Liver (tissue), 9 donors: ENCODE data around the gene KNOP1. TPM values are rescaled to one million over a fixed set of nuclear protein-coding genes. Genes with fewer than 3 reads are reported as not detected.
A peak's percentile ranks its signal among the peaks of the same experiment; 100 is the strongest.

ENCODE experiments used
- DNase-seq: peaks from one replicate; pipeline ENCODE4 v3.0.0-alpha.2; 2017; ENCODE audit warnings: low spot score
- H3K27ac ChIP-seq, 2 donors: one replicate each; pipeline ENCODE4 v1.7.0; 2013; ENCODE audit warnings: inconsistent platforms in 2 of 2, low read length in 2 of 2, control low read depth in 1 of 2, low read depth in 1 of 2, mild to moderate bottlenecking in 1 of 2
- H3K27me3 ChIP-seq, 4 donors: one replicate each; pipeline versions ENCODE4 v1.6.1 to v1.7.0; 2013; ENCODE audit warnings: low read length in 3 of 4, inconsistent platforms in 1 of 4, mild to moderate bottlenecking in 1 of 4, moderate library complexity in 1 of 4; ENCODE audit not compliant: control insufficient read depth in 4 of 4, insufficient read depth in 4 of 4
- H3K36me3 ChIP-seq, 4 donors: one replicate each; pipeline versions ENCODE4 v1.6.1 to v1.7.0; 2013; ENCODE audit warnings: low read length in 3 of 4, mild to moderate bottlenecking in 3 of 4, low read depth in 1 of 4, moderate library complexity in 1 of 4; ENCODE audit not compliant: control insufficient read depth in 4 of 4, insufficient read depth in 3 of 4
- H3K4me1 ChIP-seq, 4 donors: one replicate each; pipeline versions ENCODE4 v1.6.1 to v1.7.0; 2013; ENCODE audit warnings: low read length in 3 of 4, mild to moderate bottlenecking in 3 of 4, moderate library complexity in 1 of 4; ENCODE audit not compliant: control insufficient read depth in 4 of 4, insufficient read depth in 4 of 4
- H3K4me3 ChIP-seq, 3 donors: one replicate each; pipeline versions ENCODE4 v1.6.1 to v1.7.0; 2013; ENCODE audit warnings: low read length in 3 of 3, control low read depth in 1 of 3, low read depth in 1 of 3, mild to moderate bottlenecking in 1 of 3
- H3K9ac ChIP-seq, 2 donors: one replicate each; pipeline ENCODE4 v1.7.0; 2013; ENCODE audit warnings: low read length in 2 of 2, mild to moderate bottlenecking in 2 of 2, moderate library complexity in 2 of 2, control low read depth in 1 of 2, low read depth in 1 of 2
- H3K9me3 ChIP-seq, 4 donors: one replicate each; pipeline versions ENCODE4 v1.6.1 to v1.7.0; 2013; ENCODE audit warnings: low read length in 3 of 4; ENCODE audit not compliant: control insufficient read depth in 4 of 4
- EGR1 ChIP-seq, 2 donors: IDR thresholded peaks; 2 replicates each; pipeline ENCODE4 v1.6.1; 2016 to 2018; ENCODE audit warnings: antibody characterized with exemption in 2 of 2, low read depth in 2 of 2
- FOXA2 ChIP-seq: IDR thresholded peaks from 2 replicates; pipeline ENCODE4 v1.6.1; 2016; ENCODE audit warnings: antibody characterized with exemption
- GABPA ChIP-seq, 2 donors: IDR thresholded peaks in 1 of 2; conservative IDR thresholded peaks in 1 of 2; 2 replicates each; pipeline ENCODE4 v1.6.1; 2016; ENCODE audit warnings: antibody characterized with exemption in 2 of 2, mild to moderate bottlenecking in 1 of 2, moderate library complexity in 1 of 2
- HNF4A ChIP-seq, 2 donors: conservative IDR thresholded peaks; 2 replicates each; pipeline ENCODE4 v1.6.1; 2016; ENCODE audit warnings: antibody characterized with exemption in 2 of 2, mild to moderate bottlenecking in 2 of 2
- JUND ChIP-seq, 2 donors: IDR thresholded peaks; 2 replicates each; pipeline ENCODE4 v1.6.1; 2016; ENCODE audit warnings: antibody characterized with exemption in 2 of 2
- NR2F2 ChIP-seq: IDR thresholded peaks from 2 replicates; pipeline ENCODE4 v1.6.1; 2016; ENCODE audit warnings: antibody characterized with exemption
- RXRA ChIP-seq, 2 donors: IDR thresholded peaks; 2 replicates each; pipeline ENCODE4 v1.6.1; 2017 to 2018; ENCODE audit warnings: antibody characterized with exemption in 2 of 2, mild to moderate bottlenecking in 1 of 2
- SP1 ChIP-seq: IDR thresholded peaks from 2 replicates; pipeline ENCODE4 v1.6.1; 2018; ENCODE audit warnings: antibody characterized with exemption, mild to moderate bottlenecking
- TAF1 ChIP-seq: conservative IDR thresholded peaks from 2 replicates; pipeline ENCODE4 v1.6.1; 2016; ENCODE audit warnings: antibody characterized with exemption, mild to moderate bottlenecking
- WGBS: extraction: QIAGEN DNeasy Blood & Tissue Kit; methylation state at CpG from one replicate; pipeline ENCODE4 v1.1.7; 2013; 5-methylcytosine and 5-hydroxymethylcytosine counted together
- polyA plus RNA-seq, 2 donors: library from polyadenylated mRNA; stranded (reverse) in 1 of 2; unstranded in 1 of 2; fragments of 200-250 nt in 1 of 2; fragments of >200 nt in 1 of 2; fragmentation: Nextera tagmentation in 1 of 2; extraction: Ambion mirVana in 1 of 2; gene quantifications; one replicate each; pipeline versions ENCODE4 v1.2.1 to v1.2.3, GENCODE V29; 2013 to 2015
- total RNA-seq, 2 donors: library from RNA; depleted of rRNA; stranded (reverse); fragments of >200 nt; gene quantifications; one replicate each; pipeline ENCODE4 v1.2.3, GENCODE V29; 2014
- TF ChIP-seq, protein P1 (sequence below): fragments of 150-350 bp; IDR thresholded peaks from 2 replicates; pipeline ENCODE4 v1.5.1; 2017; ENCODE audit warnings: improper control_type of control experiment, low read depth, low read length; ENCODE audit not compliant: missing input control
- TF ChIP-seq, protein P2 (sequence below): IDR thresholded peaks from 2 replicates; pipeline ENCODE4 v1.6.1; 2016; ENCODE audit warnings: antibody characterized with exemption
- TF ChIP-seq, protein P3 (sequence below): IDR thresholded peaks from 2 replicates; pipeline ENCODE4 v1.6.1; 2016; ENCODE audit warnings: antibody characterized with exemption, mild to moderate bottlenecking
- donor health status: healthy.
- donor health status: healthy.
- donor health status: healthy.
- donor health status: healthy.
- donor health status: healthy.

KNOP1 gene
- total and polyA plus RNA-seq, 4 donors: 4.1 to 6.7 (median 5.7) TPM

DNA sequence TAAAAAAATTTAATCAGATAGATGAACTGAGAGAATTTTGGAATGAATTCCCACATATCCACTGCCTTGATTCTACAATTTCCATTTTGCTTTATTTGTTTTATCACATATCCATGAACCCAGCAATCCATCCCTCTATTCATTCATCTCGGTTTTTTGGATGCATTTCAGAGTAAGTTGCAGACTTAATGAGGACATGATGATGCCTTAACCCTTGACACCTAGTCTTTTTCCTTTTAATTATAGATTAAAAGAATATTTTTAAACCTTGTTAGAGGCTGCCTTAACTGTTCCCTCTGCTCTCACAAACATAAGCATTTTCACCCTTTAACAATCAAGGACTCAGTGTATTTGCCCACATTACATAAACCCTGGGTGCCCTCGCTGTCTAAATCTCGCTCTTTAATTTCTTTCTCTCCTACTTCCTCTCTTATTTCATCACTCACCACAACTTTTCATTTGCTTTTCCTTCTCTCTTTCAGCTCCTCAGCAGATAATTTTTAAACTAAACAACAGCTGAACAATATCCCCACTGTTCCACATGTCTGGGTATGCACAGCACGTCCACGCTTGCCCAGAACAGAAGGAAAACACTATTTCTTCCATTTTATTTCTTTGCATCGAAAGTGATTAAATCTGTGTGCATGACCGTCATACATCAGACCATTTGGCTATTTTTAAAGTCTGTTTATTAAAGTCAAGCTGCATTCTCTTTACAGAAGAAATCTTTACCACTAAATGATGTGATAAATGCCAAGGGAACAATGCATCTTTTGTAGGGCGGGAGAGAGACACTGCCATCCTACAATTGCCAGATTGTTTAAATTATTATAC, 40.0 kb upstream of the KNOP1 start:
- no peaks in the 10 kb centered on the region for H3K36me3 ChIP-seq
- H3K9me3 ChIP-seq: no peaks in the 10 kb centered on the region
- no peak overlapping the region for H3K27ac ChIP-seq
- no peak for TF ChIP-seq SP1
- no peak for TF ChIP-seq TAF1
- TF ChIP-seq NR2F2: peak; percentile 74
- TF ChIP-seq, protein P1, sequence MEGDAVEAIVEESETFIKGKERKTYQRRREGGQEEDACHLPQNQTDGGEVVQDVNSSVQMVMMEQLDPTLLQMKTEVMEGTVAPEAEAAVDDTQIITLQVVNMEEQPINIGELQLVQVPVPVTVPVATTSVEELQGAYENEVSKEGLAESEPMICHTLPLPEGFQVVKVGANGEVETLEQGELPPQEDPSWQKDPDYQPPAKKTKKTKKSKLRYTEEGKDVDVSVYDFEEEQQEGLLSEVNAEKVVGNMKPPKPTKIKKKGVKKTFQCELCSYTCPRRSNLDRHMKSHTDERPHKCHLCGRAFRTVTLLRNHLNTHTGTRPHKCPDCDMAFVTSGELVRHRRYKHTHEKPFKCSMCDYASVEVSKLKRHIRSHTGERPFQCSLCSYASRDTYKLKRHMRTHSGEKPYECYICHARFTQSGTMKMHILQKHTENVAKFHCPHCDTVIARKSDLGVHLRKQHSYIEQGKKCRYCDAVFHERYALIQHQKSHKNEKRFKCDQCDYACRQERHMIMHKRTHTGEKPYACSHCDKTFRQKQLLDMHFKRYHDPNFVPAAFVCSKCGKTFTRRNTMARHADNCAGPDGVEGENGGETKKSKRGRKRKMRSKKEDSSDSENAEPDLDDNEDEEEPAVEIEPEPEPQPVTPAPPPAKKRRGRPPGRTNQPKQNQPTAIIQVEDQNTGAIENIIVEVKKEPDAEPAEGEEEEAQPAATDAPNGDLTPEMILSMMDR: no peak
- no peak for TF ChIP-seq RXRA (IDR thresholded peaks at IDR 0.05)
- H3K9ac ChIP-seq: no peak overlapping the region
- no peaks in the 10 kb centered on the region for H3K4me1 ChIP-seq
- no peaks in the 10 kb centered on the region for H3K27me3 ChIP-seq
- no peak overlapping the region for H3K4me3 ChIP-seq
- DNase-seq: no peak
- 73% methylated on average over 8 of the region's 8 CpGs for WGBS

DNA sequence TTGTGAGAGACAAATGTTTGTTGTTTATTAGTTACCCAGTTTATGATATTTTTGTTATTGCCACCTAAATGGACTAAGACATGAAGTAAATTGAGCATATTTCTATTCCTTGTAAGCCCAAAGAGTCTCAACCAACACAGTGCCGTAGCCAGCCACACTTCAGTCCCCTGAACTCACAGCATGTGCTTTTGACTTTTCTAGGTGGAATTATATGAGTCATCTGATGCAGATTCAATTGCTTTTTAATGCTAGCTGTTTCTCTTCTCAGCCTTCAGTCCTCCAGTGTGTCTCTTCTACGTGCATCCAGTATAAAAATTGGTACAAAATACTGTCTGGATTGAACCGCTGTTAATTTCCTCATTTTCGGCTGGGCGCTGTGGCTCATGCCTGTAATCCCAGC, 39.0 kb upstream of the KNOP1 start:
- Histone ChIP-seq H3K9me3 (no peaks in the 10 kb centered on the region), H3K27me3 (no peaks in the 10 kb centered on the region), H3K9ac (no peak overlapping the region), H3K4me3 (no peak overlapping the region), H3K27ac (no peak overlapping the region), H3K4me1 (no peaks in the 10 kb centered on the region), H3K36me3 (peaks cover 0 to 1% (median 0%) of the 10 kb centered on the region in 4 donors)
- TF ChIP-seq GABPA (IDR thresholded peaks at IDR 0.05 in 1 of 2, conservative IDR thresholded peaks at IDR 0.05 in 1 of 2): no peak
- no peak for TF ChIP-seq FOXA2
- no peak for TF ChIP-seq RXRA (IDR thresholded peaks at IDR 0.05)
- TF ChIP-seq, protein P2, sequence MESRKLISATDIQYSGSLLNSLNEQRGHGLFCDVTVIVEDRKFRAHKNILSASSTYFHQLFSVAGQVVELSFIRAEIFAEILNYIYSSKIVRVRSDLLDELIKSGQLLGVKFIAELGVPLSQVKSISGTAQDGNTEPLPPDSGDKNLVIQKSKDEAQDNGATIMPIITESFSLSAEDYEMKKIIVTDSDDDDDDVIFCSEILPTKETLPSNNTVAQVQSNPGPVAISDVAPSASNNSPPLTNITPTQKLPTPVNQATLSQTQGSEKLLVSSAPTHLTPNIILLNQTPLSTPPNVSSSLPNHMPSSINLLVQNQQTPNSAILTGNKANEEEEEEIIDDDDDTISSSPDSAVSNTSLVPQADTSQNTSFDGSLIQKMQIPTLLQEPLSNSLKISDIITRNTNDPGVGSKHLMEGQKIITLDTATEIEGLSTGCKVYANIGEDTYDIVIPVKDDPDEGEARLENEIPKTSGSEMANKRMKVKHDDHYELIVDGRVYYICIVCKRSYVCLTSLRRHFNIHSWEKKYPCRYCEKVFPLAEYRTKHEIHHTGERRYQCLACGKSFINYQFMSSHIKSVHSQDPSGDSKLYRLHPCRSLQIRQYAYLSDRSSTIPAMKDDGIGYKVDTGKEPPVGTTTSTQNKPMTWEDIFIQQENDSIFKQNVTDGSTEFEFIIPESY: no peak
- TF ChIP-seq EGR1 (IDR thresholded peaks at IDR 0.05; ENCODE audit: low read depth in 2 of 2): no peak
- TF ChIP-seq HNF4A (conservative IDR thresholded peaks at IDR 0.05): no peak
- no peak for TF ChIP-seq JUND (IDR thresholded peaks at IDR 0.05)
- WGBS: 96% methylated on average over 5 of the region's 5 CpGs
- no peak for DNase-seq

DNA sequence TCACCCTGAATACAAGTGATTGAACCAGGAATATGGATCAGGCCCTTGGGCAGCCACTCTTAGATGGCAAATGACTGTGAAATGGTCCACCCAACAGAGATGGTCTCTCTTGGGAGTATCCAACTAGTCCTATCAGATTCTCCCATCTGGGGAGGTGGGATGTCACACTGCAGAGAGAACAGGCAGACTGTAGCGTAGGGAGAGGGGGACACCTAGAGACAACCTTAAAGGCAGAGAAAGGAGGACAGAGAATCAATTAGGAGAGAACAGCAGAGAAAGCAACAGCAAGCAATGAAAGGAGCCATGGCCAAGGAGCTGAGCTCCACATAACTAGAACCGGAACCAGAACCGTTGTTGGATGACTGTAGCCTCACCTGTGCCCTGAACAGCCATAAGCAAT, 37.2 kb upstream of the KNOP1 start:
- H3K27ac ChIP-seq: no peak overlapping the region
- no peak overlapping the region for H3K9ac ChIP-seq
- no peaks in the 10 kb centered on the region for H3K27me3 ChIP-seq
- H3K4me3 ChIP-seq: no peak overlapping the region
- WGBS: 94% methylated on average over 3 of the region's 3 CpGs
- no peak for DNase-seq
- TF ChIP-seq, protein P3, sequence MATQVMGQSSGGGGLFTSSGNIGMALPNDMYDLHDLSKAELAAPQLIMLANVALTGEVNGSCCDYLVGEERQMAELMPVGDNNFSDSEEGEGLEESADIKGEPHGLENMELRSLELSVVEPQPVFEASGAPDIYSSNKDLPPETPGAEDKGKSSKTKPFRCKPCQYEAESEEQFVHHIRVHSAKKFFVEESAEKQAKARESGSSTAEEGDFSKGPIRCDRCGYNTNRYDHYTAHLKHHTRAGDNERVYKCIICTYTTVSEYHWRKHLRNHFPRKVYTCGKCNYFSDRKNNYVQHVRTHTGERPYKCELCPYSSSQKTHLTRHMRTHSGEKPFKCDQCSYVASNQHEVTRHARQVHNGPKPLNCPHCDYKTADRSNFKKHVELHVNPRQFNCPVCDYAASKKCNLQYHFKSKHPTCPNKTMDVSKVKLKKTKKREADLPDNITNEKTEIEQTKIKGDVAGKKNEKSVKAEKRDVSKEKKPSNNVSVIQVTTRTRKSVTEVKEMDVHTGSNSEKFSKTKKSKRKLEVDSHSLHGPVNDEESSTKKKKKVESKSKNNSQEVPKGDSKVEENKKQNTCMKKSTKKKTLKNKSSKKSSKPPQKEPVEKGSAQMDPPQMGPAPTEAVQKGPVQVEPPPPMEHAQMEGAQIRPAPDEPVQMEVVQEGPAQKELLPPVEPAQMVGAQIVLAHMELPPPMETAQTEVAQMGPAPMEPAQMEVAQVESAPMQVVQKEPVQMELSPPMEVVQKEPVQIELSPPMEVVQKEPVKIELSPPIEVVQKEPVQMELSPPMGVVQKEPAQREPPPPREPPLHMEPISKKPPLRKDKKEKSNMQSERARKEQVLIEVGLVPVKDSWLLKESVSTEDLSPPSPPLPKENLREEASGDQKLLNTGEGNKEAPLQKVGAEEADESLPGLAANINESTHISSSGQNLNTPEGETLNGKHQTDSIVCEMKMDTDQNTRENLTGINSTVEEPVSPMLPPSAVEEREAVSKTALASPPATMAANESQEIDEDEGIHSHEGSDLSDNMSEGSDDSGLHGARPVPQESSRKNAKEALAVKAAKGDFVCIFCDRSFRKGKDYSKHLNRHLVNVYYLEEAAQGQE: no peak
- no peak for TF ChIP-seq EGR1 (IDR thresholded peaks at IDR 0.05; ENCODE audit: low read depth in 2 of 2)
- TF ChIP-seq, protein P2: no peak
- H3K9me3 ChIP-seq: no peaks in the 10 kb centered on the region
- peaks cover 0 to 1% (median 0%) of the 10 kb centered on the region in 4 donors for H3K36me3 ChIP-seq
- no peaks in the 10 kb centered on the region for H3K4me1 ChIP-seq
